ENCODE measurements around the gene PDE7B. TPM values are rescaled to one million over a fixed set of nuclear protein-coding genes. Genes with fewer than 3 reads are reported as not detected.
"Not testable (repeated sequence)": the region's sequence is repeated elsewhere in the genome, so short reads cannot be mapped to it uniquely, and the experiment has no call there.

Gene PDE7B
- total and polyA plus RNA-seq, 2 experiments from 2014 or later, result 3.1 to 6.8 TPM

GRCh38 chr6:135853986-135854385, 2.5 kb downstream of the PDE7B start:
- DNase-seq, result peak; percentile 44
- no peaks in the 10 kb centered on the region for H3K9me2 ChIP-seq (ENCODE audit: insufficient read depth)
- peaks cover 39% of the 10 kb centered on the region for H3K79me2 ChIP-seq (ENCODE audit: insufficient read depth)
- 5 to 18% methylated on average over 1 of the region's 1 CpG for WGBS, 2 experiments (ENCODE audit: low coverage in 1 of 2, low lambda C conversion rate in 2 of 2, missing lambda C conversion rate in 2 of 2)
- peaks cover 28% of the 10 kb centered on the region for H3K4me1 ChIP-seq (ENCODE audit: insufficient read depth)
- no peaks in the 10 kb centered on the region for H3K27me3 ChIP-seq (replicated peaks; ENCODE audit: insufficient read depth)
- no peaks in the 10 kb centered on the region for H4K20me1 ChIP-seq (ENCODE audit: insufficient read depth)
- no peak overlapping the region for H3K27ac ChIP-seq
- in situ Hi-C loops (cut with MboI), result no loop called here
- H3F3A ChIP-seq (ENCODE audit: insufficient read depth), result peaks cover 14% of the 10 kb centered on the region
- TF ChIP-seq EZH2 (IDR thresholded peaks at IDR 0.05; ENCODE audit: insufficient read depth, poor library complexity, severe bottlenecking) (no peak), EZH2phosphoT487 (IDR thresholded peaks at IDR 0.05; ENCODE audit: insufficient read depth, low read depth) (no peak)
- peak overlapping the region; percentile 96 for H3K4me2 ChIP-seq (ENCODE audit: unreplicated experiment)
- H2AFZ ChIP-seq, result peak overlapping the region; percentile 50; the same call in 1 of the 2 replicates
- peak overlapping the region; percentile 94 for H3K9ac ChIP-seq
- H3K4me3 ChIP-seq, result peak overlapping the region; percentile 80
- H3K9me3 ChIP-seq (ENCODE audit: low read depth), result no peaks in the 10 kb centered on the region
- H3K36me3 ChIP-seq (ENCODE audit: low read depth), result no peaks in the 10 kb centered on the region

- Histone ChIP-seq H3K4me2 (ENCODE audit: unreplicated experiment) (no peak overlapping the region), H3K9me3 (ENCODE audit: low read depth) (no peaks in the 10 kb centered on the region), H2AFZ (no peak overlapping the region), H3K36me3 (ENCODE audit: low read depth) (no peaks in the 10 kb centered on the region), H3K9ac (no peak overlapping the region), H3F3A (ENCODE audit: insufficient read depth) (peaks cover 14% of the 10 kb centered on the region), H4K20me1 (ENCODE audit: insufficient read depth) (no peaks in the 10 kb centered on the region), H3K79me2 (ENCODE audit: insufficient read depth) (peaks cover 39% of the 10 kb centered on the region), H3K4me3 (no peak overlapping the region), H3K27ac (no peak overlapping the region), H3K9me2 (ENCODE audit: insufficient read depth) (no peaks in the 10 kb centered on the region), H3K4me1 (ENCODE audit: insufficient read depth) (peaks cover 28% of the 10 kb centered on the region), H3K27me3 (replicated peaks; ENCODE audit: insufficient read depth) (no peaks in the 10 kb centered on the region)
- in situ Hi-C loops (cut with MboI), result no loop called here
- 93 to 98% methylated on average over 2 of the region's 2 CpGs for WGBS, 2 experiments (ENCODE audit: low coverage in 1 of 2, low lambda C conversion rate in 2 of 2, missing lambda C conversion rate in 2 of 2)
- no peak for DNase-seq
- TF ChIP-seq EZH2 (IDR thresholded peaks at IDR 0.05; ENCODE audit: insufficient read depth, poor library complexity, severe bottlenecking) (no peak), EZH2phosphoT487 (IDR thresholded peaks at IDR 0.05; ENCODE audit: insufficient read depth, low read depth) (no peak)
Measured at GRCh38 chr6:135854799-135855198, 3.3 kb downstream of the PDE7B start.

- Histone ChIP-seq H3K9ac (no peak overlapping the region), H3K9me3 (ENCODE audit: low read depth) (no peaks in the 10 kb centered on the region), H3K36me3 (ENCODE audit: low read depth) (no peaks in the 10 kb centered on the region), H2AFZ (no peak overlapping the region), H4K20me1 (ENCODE audit: insufficient read depth) (no peaks in the 10 kb centered on the region), H3F3A (ENCODE audit: insufficient read depth) (no peaks in the 10 kb centered on the region), H3K27me3 (replicated peaks; ENCODE audit: insufficient read depth) (no peaks in the 10 kb centered on the region), H3K4me2 (ENCODE audit: unreplicated experiment) (no peak overlapping the region), H3K4me3 (no peak overlapping the region), H3K4me1 (ENCODE audit: insufficient read depth) (peaks cover 5% of the 10 kb centered on the region), H3K9me2 (ENCODE audit: insufficient read depth) (no peaks in the 10 kb centered on the region), H3K27ac (no peak overlapping the region), H3K79me2 (ENCODE audit: insufficient read depth) (peaks cover 35% of the 10 kb centered on the region)
- no peak for TF ChIP-seq EZH2 (IDR thresholded peaks at IDR 0.05; ENCODE audit: insufficient read depth, poor library complexity, severe bottlenecking)
- TF ChIP-seq EZH2phosphoT487 (IDR thresholded peaks at IDR 0.05; ENCODE audit: insufficient read depth, low read depth), result no peak
- DNase-seq, result no peak
- in situ Hi-C loops (cut with MboI), result no loop called here
Measured at GRCh38 chr6:135858931-135859330, 7.4 kb downstream of the PDE7B start.

- TF ChIP-seq EZH2 (IDR thresholded peaks at IDR 0.05; ENCODE audit: insufficient read depth, poor library complexity, severe bottlenecking), result no peak
- no peak for TF ChIP-seq EZH2phosphoT487 (IDR thresholded peaks at IDR 0.05; ENCODE audit: insufficient read depth, low read depth)
- no peak for DNase-seq
- Histone ChIP-seq H4K20me1 (ENCODE audit: insufficient read depth) (no peaks in the 10 kb centered on the region), H3K9ac (no peak overlapping the region), H3K27ac (no peak overlapping the region), H3K9me3 (ENCODE audit: low read depth) (no peaks in the 10 kb centered on the region), H2AFZ (peak overlapping the region; percentile 2; the same call in 1 of the 2 replicates), H3K79me2 (ENCODE audit: insufficient read depth) (peaks cover 26% of the 10 kb centered on the region; the same call in 1 of the 2 replicates), H3K27me3 (replicated peaks; ENCODE audit: insufficient read depth) (no peaks in the 10 kb centered on the region), H3K4me3 (no peak overlapping the region), H3F3A (ENCODE audit: insufficient read depth) (no peaks in the 10 kb centered on the region), H3K9me2 (ENCODE audit: insufficient read depth) (no peaks in the 10 kb centered on the region), H3K4me2 (ENCODE audit: unreplicated experiment) (no peak overlapping the region), H3K4me1 (ENCODE audit: insufficient read depth) (no peaks in the 10 kb centered on the region), H3K36me3 (ENCODE audit: low read depth) (no peaks in the 10 kb centered on the region)
- WGBS, 2 experiments (ENCODE audit: low coverage in 1 of 2, low lambda C conversion rate in 2 of 2, missing lambda C conversion rate in 2 of 2), result 95 to 96% methylated on average over 2 of the region's 2 CpGs
- in situ Hi-C loops (cut with MboI), result no loop called here
Measured at GRCh38 chr6:135860361-135860760, 8.9 kb downstream of the PDE7B start.

GRCh38 chr6:135861189-135861588, 9.7 kb downstream of the PDE7B start:
- no peak for TF ChIP-seq EZH2 (IDR thresholded peaks at IDR 0.05; ENCODE audit: insufficient read depth, poor library complexity, severe bottlenecking)
- no peak for TF ChIP-seq EZH2phosphoT487 (IDR thresholded peaks at IDR 0.05; ENCODE audit: insufficient read depth, low read depth)
- Histone ChIP-seq H3K79me2 (ENCODE audit: insufficient read depth) (peaks cover 19% of the 10 kb centered on the region; the same call in 1 of the 2 replicates), H3F3A (ENCODE audit: insufficient read depth) (no peaks in the 10 kb centered on the region), H3K27ac (no peak overlapping the region), H3K4me3 (no peak overlapping the region), H2AFZ (0 out of 2 replicates have a peak overlapping the region, but pooled peaks have one; percentile 2), H3K36me3 (ENCODE audit: low read depth) (no peaks in the 10 kb centered on the region), H3K9me2 (ENCODE audit: insufficient read depth) (no peaks in the 10 kb centered on the region), H3K27me3 (replicated peaks; ENCODE audit: insufficient read depth) (no peaks in the 10 kb centered on the region), H3K4me2 (ENCODE audit: unreplicated experiment) (no peak overlapping the region), H4K20me1 (ENCODE audit: insufficient read depth) (no peaks in the 10 kb centered on the region), H3K9me3 (ENCODE audit: low read depth) (no peaks in the 10 kb centered on the region), H3K9ac (no peak overlapping the region), H3K4me1 (ENCODE audit: insufficient read depth) (no peaks in the 10 kb centered on the region)
- 100% methylated on average over 1 of the region's 1 CpG for WGBS, 2 experiments (ENCODE audit: low coverage in 1 of 2, low lambda C conversion rate in 2 of 2, missing lambda C conversion rate in 2 of 2)
- in situ Hi-C loops (cut with MboI), result no loop called here
- DNase-seq, result no peak

- H3K27me3 ChIP-seq (replicated peaks; ENCODE audit: insufficient read depth); in situ Hi-C loops (cut with MboI); H3K36me3 ChIP-seq (ENCODE audit: low read depth); H3K9me3 ChIP-seq (ENCODE audit: low read depth); H3K4me3 ChIP-seq; H2AFZ ChIP-seq; DNase-seq; H3K4me1 ChIP-seq (ENCODE audit: insufficient read depth); H3K9me2 ChIP-seq (ENCODE audit: insufficient read depth); H3F3A ChIP-seq (ENCODE audit: insufficient read depth); H3K9ac ChIP-seq; H3K4me2 ChIP-seq (ENCODE audit: unreplicated experiment); H3K27ac ChIP-seq; H4K20me1 ChIP-seq (ENCODE audit: insufficient read depth): not testable (repeated sequence)
- 87 to 91% methylated on average over 2 of the region's 2 CpGs for WGBS, 2 experiments (ENCODE audit: low coverage in 1 of 2, low lambda C conversion rate in 2 of 2, missing lambda C conversion rate in 2 of 2)
- H3K79me2 ChIP-seq (ENCODE audit: insufficient read depth), result peaks cover 11% of the 10 kb centered on the region; the same call in 1 of the 2 replicates
Measured at GRCh38 chr6:135864929-135865328, 13.4 kb downstream of the PDE7B start.
